HT-29 (cell line): ENCODE data around the gene ERI3. TPM values are rescaled to one million over a fixed set of nuclear protein-coding genes. Genes with fewer than 3 reads are reported as not detected.

ENCODE experiments used
- DNase-seq: peaks from one replicate; pipeline ENCODE4 v3.0.0-alpha.2; 2015; ENCODE audit warnings: low spot score
- total RNA-seq: library from RNA; depleted of rRNA; stranded (reverse); fragments of >200 nt; shearing (Covaris generic); gene quantifications from 2 replicates; pipeline ENCODE4 v1.2.3, GENCODE V29; 2014

ERI3 gene
- total RNA-seq, 1 experiment from 2014 or later = 74.3 TPM

DNA sequence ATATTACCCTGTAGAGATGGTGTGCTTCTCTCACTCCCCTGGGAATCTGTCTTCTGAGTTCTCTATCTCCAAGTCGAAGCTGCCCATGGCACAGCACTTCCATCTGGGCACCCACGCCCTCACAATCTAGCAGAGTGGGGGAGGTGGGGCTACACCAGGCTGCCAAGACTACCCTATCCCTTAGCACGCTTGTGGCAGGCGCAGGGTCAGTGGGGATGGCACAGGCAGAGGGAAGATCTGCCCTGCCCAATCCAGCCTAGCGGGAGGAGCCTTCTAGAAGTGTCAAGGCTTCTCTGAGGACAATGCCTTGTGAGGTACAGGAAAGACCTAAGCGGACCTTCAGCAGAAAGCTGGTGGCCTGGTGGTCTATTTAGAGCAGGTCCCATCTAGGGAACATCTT lies 92.6 kb downstream of the ERI3 start:
- DNase-seq = no peak

GRCh38 chr1:44261962-44262361 lies 93.1 kb downstream of the ERI3 start:
- no peak for DNase-seq

GRCh38 chr1:44261171-44261817 lies 93.8 kb downstream of the ERI3 start:
- no peak for DNase-seq

DNA sequence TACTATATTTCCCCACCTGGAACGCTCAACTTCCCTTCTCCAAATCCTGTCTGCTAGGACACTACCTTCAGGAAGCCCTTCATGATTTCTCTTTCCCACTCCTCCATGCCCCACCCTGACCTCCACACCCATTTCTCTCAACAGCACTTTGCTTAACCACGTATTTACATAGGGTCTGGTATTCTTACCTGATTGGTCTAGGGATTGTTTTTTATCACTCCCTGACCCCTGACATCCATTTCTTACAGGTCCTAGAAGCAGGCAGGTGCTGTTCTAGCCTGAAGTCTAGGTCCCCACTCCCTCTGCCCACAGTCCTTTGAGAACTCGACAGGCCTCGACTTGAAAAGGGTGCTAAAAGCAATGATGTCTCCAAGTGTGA lies 94.3 kb downstream of the ERI3 start:
- peak; percentile 16 for DNase-seq

GRCh38 chr1:44259090-44259489 lies 96.0 kb downstream of the ERI3 start:
- DNase-seq = no peak

DNA sequence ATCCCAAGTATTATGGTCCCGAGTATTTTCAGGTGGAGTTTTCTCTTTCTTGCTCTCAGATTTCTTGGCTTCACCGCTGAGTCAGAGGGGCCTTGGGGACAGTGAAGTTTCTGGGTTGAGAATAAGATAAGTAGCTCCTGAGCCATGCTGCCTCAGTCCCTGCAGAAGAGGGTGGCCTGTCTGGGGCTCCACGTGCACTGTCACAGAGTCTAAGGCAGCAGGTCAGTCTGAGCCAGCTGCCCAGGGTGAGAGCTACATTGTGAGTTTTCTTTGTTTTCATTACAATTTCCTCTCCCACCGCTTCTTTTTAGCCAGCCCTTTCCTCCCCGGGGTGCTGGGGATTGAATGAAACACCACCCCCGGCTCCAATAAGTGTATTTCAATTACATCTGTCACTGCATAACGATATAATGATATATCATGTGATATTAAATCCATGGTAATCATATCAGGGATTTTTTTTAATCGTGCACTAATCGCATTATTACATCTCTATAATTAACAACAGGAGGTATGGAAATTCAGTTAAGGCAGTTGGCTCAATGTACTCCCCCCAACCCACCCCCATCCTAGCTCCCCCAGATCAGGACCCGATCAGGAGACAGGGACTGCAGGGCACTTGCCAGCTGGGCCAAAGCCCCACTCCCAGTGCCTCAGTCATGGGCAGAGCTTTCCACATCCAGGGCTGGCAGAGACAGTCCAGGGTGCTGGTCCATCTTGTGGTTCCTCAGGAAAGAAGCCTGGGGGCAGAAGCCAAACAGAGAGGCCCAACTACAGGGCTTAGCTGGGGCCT lies 98.1 kb downstream of the ERI3 start:
- DNase-seq = no peak

- no peak for DNase-seq
These were observed 100.6 kb downstream of the ERI3 start for GRCh38 chr1:44254392-44254910.

- no peak for DNase-seq
These were observed 102.9 kb downstream of the ERI3 start for GRCh38 chr1:44251989-44252671.

DNA sequence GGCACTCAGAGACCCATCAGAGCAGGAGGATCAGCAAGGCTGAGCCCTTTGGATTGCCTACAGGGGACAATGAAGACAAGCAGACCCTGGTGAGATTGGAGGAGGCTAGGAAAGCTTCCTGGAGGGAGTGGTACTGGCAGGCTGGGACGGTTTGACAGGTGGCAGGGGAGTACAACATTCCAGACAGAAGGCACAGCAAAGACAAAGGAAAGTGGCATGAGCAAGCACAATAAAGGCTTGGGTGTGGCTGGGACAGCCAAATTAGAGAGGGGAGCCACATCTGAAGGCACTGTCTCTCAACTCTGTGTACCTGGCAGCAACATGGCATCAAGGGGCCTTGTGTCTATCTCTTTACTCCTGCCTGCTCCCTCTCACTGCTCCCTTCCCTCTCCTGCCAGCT lies 103.6 kb downstream of the ERI3 start:
- no peak for DNase-seq

GRCh38 chr1:44250068-44250781 lies 104.8 kb downstream of the ERI3 start:
- DNase-seq = no peak

DNA sequence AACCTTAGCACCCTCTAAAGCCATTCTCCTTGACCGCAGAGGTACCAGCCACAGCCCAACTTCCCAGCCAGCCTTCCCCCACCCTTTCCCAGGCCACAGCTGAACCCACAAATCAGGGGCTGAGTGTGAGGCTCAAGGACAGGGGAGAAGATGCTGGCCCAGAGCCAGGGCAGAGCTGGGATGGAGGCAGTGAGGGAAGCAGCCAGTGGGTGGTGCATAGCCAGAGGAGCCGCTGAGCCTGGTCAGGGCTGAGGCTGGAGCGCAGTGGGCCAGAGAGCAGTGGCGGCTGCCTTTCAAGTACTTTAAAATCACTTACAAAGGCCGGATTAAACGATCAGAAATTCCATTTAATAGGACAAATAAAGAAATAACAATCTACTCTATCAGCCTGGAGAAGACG lies 105.5 kb downstream of the ERI3 start:
- no peak for DNase-seq

DNA sequence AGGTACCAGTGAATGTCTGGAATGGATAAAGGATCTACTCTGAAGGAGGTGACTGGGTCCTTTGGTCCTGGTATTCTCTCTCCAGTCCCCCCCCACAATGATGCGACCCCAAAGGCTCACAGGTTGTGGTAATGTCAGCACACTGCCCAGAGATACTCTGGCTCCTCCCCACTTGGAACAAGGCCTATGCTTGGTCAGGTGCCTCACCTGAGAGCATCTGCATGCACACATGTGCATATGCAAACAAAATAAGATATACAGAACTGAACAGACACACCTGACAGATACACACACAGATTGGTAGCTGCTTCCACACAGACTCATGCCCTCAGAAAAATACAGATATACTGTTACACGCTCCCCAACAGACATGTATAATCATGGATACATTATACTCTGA lies 108.3 kb downstream of the ERI3 start:
- DNase-seq = no peak

GRCh38 chr1:44244986-44245385 lies 110.1 kb downstream of the ERI3 start:
- no peak for DNase-seq

- DNase-seq = no peak
These were observed 111.1 kb downstream of the ERI3 start for GRCh38 chr1:44243782-44244495.

DNA sequence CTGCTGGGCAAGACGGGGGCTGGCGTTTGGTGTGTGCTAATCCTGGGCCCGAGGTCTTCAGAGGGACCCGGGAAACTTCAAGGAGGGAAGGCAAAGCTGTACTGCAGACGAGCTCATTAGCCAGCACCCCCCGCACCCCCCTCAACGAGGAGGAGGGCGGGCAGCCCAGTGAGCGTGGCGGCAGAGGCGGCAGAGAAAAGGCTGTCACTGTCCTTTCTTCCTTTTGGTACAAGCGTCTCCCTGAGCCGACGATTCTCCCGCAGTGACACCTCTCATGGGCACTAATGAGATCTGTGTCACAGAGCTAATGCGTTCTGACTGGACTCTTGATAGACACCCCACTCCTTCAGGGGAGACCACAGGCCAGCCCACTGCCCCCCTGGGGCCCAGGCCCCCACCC lies 112.3 kb downstream of the ERI3 start:
- DNase-seq = no peak

DNA sequence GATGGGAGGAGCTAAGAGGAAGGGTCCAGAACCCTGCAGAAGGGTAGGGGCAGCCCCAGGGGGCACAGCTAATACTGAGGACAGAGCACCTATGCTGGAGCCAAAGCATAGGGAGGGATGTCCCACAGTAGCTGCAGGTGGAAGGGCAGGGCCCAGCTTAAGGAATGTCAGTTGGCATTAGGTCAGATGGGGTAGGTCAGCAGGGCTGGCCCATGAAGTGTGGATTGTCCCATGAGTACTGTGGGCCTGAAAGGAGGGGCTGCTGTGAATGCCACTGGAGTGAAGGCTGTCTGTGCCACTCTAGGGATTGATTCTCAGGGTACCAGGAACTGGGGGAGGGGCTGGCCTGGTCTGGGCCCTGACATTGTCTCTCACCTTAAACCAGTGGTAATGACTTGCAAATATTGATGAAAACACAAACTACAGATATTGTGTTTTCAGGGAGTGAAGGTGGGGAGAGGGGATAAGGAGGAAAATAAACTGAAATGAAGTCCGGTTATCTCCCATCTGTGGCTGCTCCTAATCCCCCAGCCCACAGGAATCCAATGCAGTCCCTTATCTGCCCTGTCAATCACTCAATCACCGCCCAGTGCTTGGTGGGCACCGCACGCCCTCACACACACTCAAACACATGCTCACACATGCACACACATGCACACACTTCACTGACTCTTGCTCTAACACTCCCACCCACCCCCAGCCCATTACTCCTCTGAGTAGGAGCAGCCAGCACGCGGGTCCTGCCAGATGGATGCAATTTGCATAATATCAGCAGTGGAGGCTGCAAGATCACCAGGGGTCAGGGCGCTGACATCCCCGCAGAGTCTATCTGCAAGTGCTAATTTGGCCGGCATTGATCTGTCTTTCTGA lies 114.0 kb downstream of the ERI3 start:
- DNase-seq = peak; percentile 9

DNA sequence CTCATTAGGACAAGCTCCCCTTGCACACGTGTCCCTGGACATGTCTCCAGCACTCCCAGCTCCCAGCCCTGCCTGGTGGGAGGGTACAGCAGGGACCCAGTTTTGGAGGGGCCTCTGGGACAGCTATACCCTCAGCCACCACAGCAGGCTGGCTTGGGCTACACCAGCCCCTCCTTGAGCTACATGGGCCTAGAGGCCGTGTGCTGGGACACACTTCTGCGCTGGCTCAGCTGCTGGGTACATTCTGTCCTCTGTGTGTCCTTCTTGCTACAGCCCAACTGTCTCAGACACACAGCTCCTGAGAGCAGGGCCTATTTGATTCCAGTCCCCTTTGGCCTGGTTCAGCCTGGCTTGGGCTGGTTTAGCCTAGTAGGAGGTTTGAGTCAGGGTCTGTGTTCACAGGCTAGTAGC lies 115.1 kb downstream of the ERI3 start:
- no peak for DNase-seq

- no peak for DNase-seq
These were observed 115.6 kb downstream of the ERI3 start for GRCh38 chr1:44239331-44239960.

- DNase-seq = no peak
These were observed 116.4 kb downstream of the ERI3 start for GRCh38 chr1:44238660-44239059.
